HEK293 (cell line): Measurements from ENCODE around the gene FLYWCH1.

Source experiments
- CTCF ChIA-PET: fragments of 350-600 bp; formaldehyde crosslinking; extraction: SDS; loops from one replicate; lab custom pipeline; 2021; ENCODE audit warnings: antibody characterized with exemption; lab: Yijun Ruan, JAX
- POLR2A ChIA-PET: fragments of 300-600 bp; formaldehyde crosslinking; extraction: SDS; loops from one replicate; lab custom pipeline; 2020; ENCODE audit warnings: antibody characterized with exemption, inconsistent platforms; lab: Yijun Ruan, JAX
- H3K27ac ChIP-seq: fragments of 200-500 bp; sonication (Bioruptor generic); 2 replicates; pipeline ENCODE4 v1.5.1; 2014; ENCODE audit warnings: low read depth, low read length, control low read depth, inconsistent platforms; ENCODE audit errors: extremely low read depth
- H3K36me3 ChIP-seq, 2 experiments: fragments of 200-500 bp in 1 of 2; sonication (Bioruptor generic) in 1 of 2; 1 replicate in 1 of 2; 2 replicates in 1 of 2; pipeline ENCODE4 v1.5.1; 2014 to 2017; ENCODE audit warnings: inconsistent platforms in 2 of 2, low read length in 2 of 2; ENCODE audit not compliant: control insufficient read depth in 2 of 2, insufficient read depth in 1 of 2
- H3K4me1 ChIP-seq: fragments of 200-500 bp; sonication (Bioruptor generic); 2 replicates; pipeline ENCODE4 v1.5.1; 2014; ENCODE audit warnings: mild to moderate bottlenecking, low read length, inconsistent platforms; ENCODE audit not compliant: control insufficient read depth, insufficient read depth
- H3K4me3 ChIP-seq: 2 replicates; pipeline ENCODE4 v1.5.1; 2011; ENCODE audit warnings: low read depth, mild to moderate bottlenecking, control low read depth, low read length, moderate library complexity
- H3K9me3 ChIP-seq: fragments of 200-500 bp; sonication (Bioruptor generic); 2 replicates; pipeline ENCODE4 v1.5.1; 2014; ENCODE audit warnings: low read depth, low read length, inconsistent platforms; ENCODE audit not compliant: control insufficient read depth, insufficient read depth
- EGR2 ChIP-seq: fragments of 450-650 bp; formaldehyde crosslinking; IDR thresholded peaks from 2 replicates; pipeline ENCODE4 v1.5.1; 2016; ENCODE audit warnings: low read depth, missing biosample characterization, missing genetic modification characterization
- GLIS1 ChIP-seq: fragments of 450-650 bp; formaldehyde crosslinking; IDR thresholded peaks from 2 replicates; pipeline ENCODE4 v1.5.1; 2016; ENCODE audit warnings: missing biosample characterization, missing genetic modification characterization
- GLIS2 ChIP-seq: fragments of 450-650 bp; formaldehyde crosslinking; IDR thresholded peaks from 2 replicates; pipeline ENCODE4 v1.5.1; 2016; ENCODE audit warnings: missing biosample characterization, missing genetic modification characterization
- KLF1 ChIP-seq: fragments of 450-650 bp; formaldehyde crosslinking; IDR thresholded peaks from 2 replicates; pipeline ENCODE4 v1.5.1; 2016; ENCODE audit warnings: missing biosample characterization, missing genetic modification characterization
- KLF10 ChIP-seq: fragments of 450-650 bp; IDR thresholded peaks from 2 replicates; pipeline ENCODE4 v1.5.1; 2018; ENCODE audit warnings: missing biosample characterization, mild to moderate bottlenecking, missing genetic modification characterization
- KLF16 ChIP-seq: fragments of 450-650 bp; formaldehyde crosslinking; IDR thresholded peaks from 2 replicates; pipeline ENCODE4 v1.5.1; 2017; ENCODE audit warnings: missing biosample characterization, missing genetic modification characterization
- SP2 ChIP-seq: fragments of 450-650 bp; formaldehyde crosslinking; IDR thresholded peaks from 2 replicates; pipeline ENCODE4 v1.5.1; 2016; ENCODE audit warnings: missing biosample characterization, missing genetic modification characterization
- SP3 ChIP-seq: fragments of 450-650 bp; formaldehyde crosslinking; IDR thresholded peaks from 2 replicates; pipeline ENCODE4 v1.5.1; 2016; ENCODE audit warnings: missing biosample characterization, missing genetic modification characterization
- SP7 ChIP-seq: fragments of 450-650 bp; formaldehyde crosslinking; IDR thresholded peaks from 2 replicates; pipeline ENCODE4 v1.5.1; 2016; ENCODE audit warnings: missing biosample characterization, missing genetic modification characterization
- ZBTB48 ChIP-seq: fragments of 450-650 bp; formaldehyde crosslinking; IDR thresholded peaks from 2 replicates; pipeline ENCODE4 v1.5.1; 2016; ENCODE audit warnings: missing biosample characterization, missing genetic modification characterization
- ZBTB8A ChIP-seq: fragments of 450-650 bp; formaldehyde crosslinking; IDR thresholded peaks from 2 replicates; pipeline ENCODE4 v1.5.1; 2016; ENCODE audit warnings: missing biosample characterization, missing genetic modification characterization
- ZFHX2 ChIP-seq: fragments of 450-650 bp; formaldehyde crosslinking; conservative IDR thresholded peaks from 2 replicates; pipeline ENCODE4 v1.5.1; 2016; ENCODE audit warnings: missing biosample characterization, missing genetic modification characterization
- ZIC2 ChIP-seq: fragments of 450-650 bp; formaldehyde crosslinking; IDR thresholded peaks from 2 replicates; pipeline ENCODE4 v1.5.1; 2016; ENCODE audit warnings: missing biosample characterization, missing genetic modification characterization
- ZNF24 ChIP-seq: fragments of 450-650 bp; formaldehyde crosslinking; IDR thresholded peaks from 2 replicates; pipeline ENCODE4 v1.5.1; 2016; ENCODE audit warnings: missing biosample characterization, missing genetic modification characterization
- ZNF335 ChIP-seq: fragments of 450-650 bp; formaldehyde crosslinking; conservative IDR thresholded peaks from 2 replicates; pipeline ENCODE4 v1.5.1; 2016; ENCODE audit warnings: missing biosample characterization, missing genetic modification characterization
- ZNF521 ChIP-seq: fragments of 450-650 bp; formaldehyde crosslinking; IDR thresholded peaks from 2 replicates; pipeline ENCODE4 v1.5.1; 2017; ENCODE audit warnings: missing biosample characterization, mild to moderate bottlenecking, missing genetic modification characterization
- ZNF560 ChIP-seq: fragments of 450-650 bp; formaldehyde crosslinking; IDR thresholded peaks from 2 replicates; pipeline ENCODE4 v1.5.1; 2017; ENCODE audit warnings: missing biosample characterization, missing genetic modification characterization, borderline replicate concordance
- ZNF776 ChIP-seq: fragments of 450-650 bp; formaldehyde crosslinking; IDR thresholded peaks from 2 replicates; pipeline ENCODE4 v1.5.0; 2017; ENCODE audit warnings: missing biosample characterization, missing genetic modification characterization, borderline replicate concordance
- ZNF791 ChIP-seq: fragments of 450-650 bp; formaldehyde crosslinking; IDR thresholded peaks from 2 replicates; pipeline ENCODE4 v1.5.1; 2016; ENCODE audit warnings: missing biosample characterization, missing genetic modification characterization
- TF ChIP-seq, protein P1 (sequence below): fragments of 450-650 bp; formaldehyde crosslinking; IDR thresholded peaks from 2 replicates; pipeline ENCODE4 v1.5.1; 2016; ENCODE audit warnings: missing biosample characterization, missing genetic modification characterization
- TF ChIP-seq, protein P2 (sequence below): fragments of 450-650 bp; formaldehyde crosslinking; IDR thresholded peaks from 2 replicates; pipeline ENCODE4 v1.5.1; 2016; ENCODE audit warnings: missing biosample characterization, missing genetic modification characterization
- TF ChIP-seq, protein P3 (sequence below): fragments of 450-650 bp; formaldehyde crosslinking; IDR thresholded peaks from 2 replicates; pipeline ENCODE4 v1.5.1; 2016; ENCODE audit warnings: missing biosample characterization, missing genetic modification characterization
- TF ChIP-seq, protein P4 (sequence below): fragments of 450-650 bp; formaldehyde crosslinking; IDR thresholded peaks from 2 replicates; pipeline ENCODE4 v1.5.1; 2017; ENCODE audit warnings: missing biosample characterization, missing genetic modification characterization
- TF ChIP-seq, protein P5 (sequence below): fragments of 450-650 bp; formaldehyde crosslinking; IDR thresholded peaks from 2 replicates; pipeline ENCODE4 v1.5.1; 2016; ENCODE audit warnings: missing biosample characterization, missing genetic modification characterization

FLYWCH1 gene

DNA sequence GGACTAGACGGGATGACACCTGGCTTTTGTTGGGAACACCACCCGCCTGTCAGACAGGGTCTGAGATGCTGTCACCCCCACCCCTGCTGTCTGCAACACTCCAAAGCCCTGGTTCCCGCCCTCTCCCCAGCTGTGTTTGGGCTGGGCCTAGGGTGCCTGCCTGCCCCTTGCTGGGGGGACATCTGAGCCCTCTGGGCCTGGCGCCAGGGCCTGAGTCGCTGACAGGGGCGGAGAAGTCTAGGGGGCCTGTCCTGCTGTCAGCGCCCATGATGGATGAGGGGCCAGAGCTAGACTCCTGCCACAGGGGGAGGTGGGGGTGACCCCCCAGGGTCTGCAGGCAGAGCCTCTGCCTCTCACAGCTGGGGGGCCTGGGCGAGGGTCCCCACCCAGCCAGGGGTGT lies 76.1 kb downstream of the FLYWCH1 start:
- H3K36me3 ChIP-seq = no peaks in the 10 kb centered on the region
- CTCF ChIA-PET = interaction anchor here (0.8 to 1.3 kb wide), 4 partner anchors 25 to 61 kb away, joined by 3 to 7 read pairs (median 3); no protein-coding TSS in a partner anchor
- POLR2A ChIA-PET = interaction anchor here (1.1 kb wide), 1 partner anchor 41 kb away, joined by 9 read pairs; no protein-coding TSS in a partner anchor
- H3K4me3 ChIP-seq = no peak overlapping the region
- TF ChIP-seq, protein P1, sequence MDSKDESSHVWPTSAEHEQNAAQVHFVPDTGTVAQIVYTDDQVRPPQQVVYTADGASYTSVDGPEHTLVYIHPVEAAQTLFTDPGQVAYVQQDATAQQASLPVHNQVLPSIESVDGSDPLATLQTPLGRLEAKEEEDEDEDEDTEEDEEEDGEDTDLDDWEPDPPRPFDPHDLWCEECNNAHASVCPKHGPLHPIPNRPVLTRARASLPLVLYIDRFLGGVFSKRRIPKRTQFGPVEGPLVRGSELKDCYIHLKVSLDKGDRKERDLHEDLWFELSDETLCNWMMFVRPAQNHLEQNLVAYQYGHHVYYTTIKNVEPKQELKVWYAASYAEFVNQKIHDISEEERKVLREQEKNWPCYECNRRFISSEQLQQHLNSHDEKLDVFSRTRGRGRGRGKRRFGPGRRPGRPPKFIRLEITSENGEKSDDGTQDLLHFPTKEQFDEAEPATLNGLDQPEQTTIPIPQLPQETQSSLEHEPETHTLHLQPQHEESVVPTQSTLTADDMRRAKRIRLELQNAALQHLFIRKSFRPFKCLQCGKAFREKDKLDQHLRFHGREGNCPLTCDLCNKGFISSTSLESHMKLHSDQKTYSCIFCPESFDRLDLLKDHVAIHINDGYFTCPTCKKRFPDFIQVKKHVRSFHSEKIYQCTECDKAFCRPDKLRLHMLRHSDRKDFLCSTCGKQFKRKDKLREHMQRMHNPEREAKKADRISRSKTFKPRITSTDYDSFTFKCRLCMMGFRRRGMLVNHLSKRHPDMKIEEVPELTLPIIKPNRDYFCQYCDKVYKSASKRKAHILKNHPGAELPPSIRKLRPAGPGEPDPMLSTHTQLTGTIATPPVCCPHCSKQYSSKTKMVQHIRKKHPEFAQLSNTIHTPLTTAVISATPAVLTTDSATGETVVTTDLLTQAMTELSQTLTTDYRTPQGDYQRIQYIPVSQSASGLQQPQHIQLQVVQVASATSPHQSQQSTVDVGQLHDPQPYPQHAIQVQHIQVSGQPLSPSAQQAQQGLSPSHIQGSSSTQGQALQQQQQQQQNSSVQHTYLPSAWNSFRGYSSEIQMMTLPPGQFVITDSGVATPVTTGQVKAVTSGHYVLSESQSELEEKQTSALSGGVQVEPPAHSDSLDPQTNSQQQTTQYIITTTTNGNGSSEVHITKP (tag by site-specific recombination) = peak; percentile 57
- TF ChIP-seq ZFHX2 (tag by site-specific recombination) (peak; percentile 42), KLF16 (tag by site-specific recombination) (0 out of 2 replicates have a peak, but pooled peaks have one; percentile 46), ZNF560 (tag by site-specific recombination) (no peak), SP2 (tag by site-specific recombination) (peak; percentile 46; the same call in 1 of the 2 replicates), SP7 (tag by site-specific recombination) (peak; percentile 85), SP3 (tag by site-specific recombination) (peak; percentile 35; the same call in 1 of the 2 replicates), GLIS2 (tag by site-specific recombination) (peak; percentile 66), GLIS1 (tag by site-specific recombination) (peak; percentile 100), ZNF24 (tag by site-specific recombination) (0 out of 2 replicates have a peak, but pooled peaks have one; percentile 16), ZBTB8A (tag by site-specific recombination) (peak; percentile 83), ZIC2 (tag by site-specific recombination) (peak; percentile 100), ZNF791 (tag by site-specific recombination) (no peak), ZBTB48 (tag by site-specific recombination) (peak; percentile 54; the same call in 1 of the 2 replicates), KLF10 (tag by site-specific recombination) (peak; percentile 70; the same call in 1 of the 2 replicates), EGR2 (tag by site-specific recombination) (0 out of 2 replicates have a peak, but pooled peaks have one; percentile 21), KLF1 (tag by site-specific recombination) (peak; percentile 99), ZNF776 (no peak), ZNF521 (tag by site-specific recombination) (no peak), ZNF335 (tag by site-specific recombination) (peak; percentile 41)
- TF ChIP-seq, protein P2, sequence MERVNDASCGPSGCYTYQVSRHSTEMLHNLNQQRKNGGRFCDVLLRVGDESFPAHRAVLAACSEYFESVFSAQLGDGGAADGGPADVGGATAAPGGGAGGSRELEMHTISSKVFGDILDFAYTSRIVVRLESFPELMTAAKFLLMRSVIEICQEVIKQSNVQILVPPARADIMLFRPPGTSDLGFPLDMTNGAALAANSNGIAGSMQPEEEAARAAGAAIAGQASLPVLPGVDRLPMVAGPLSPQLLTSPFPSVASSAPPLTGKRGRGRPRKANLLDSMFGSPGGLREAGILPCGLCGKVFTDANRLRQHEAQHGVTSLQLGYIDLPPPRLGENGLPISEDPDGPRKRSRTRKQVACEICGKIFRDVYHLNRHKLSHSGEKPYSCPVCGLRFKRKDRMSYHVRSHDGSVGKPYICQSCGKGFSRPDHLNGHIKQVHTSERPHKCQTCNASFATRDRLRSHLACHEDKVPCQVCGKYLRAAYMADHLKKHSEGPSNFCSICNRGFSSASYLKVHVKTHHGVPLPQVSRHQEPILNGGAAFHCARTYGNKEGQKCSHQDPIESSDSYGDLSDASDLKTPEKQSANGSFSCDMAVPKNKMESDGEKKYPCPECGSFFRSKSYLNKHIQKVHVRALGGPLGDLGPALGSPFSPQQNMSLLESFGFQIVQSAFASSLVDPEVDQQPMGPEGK (tag by site-specific recombination) = peak; percentile 85
- TF ChIP-seq, protein P3, sequence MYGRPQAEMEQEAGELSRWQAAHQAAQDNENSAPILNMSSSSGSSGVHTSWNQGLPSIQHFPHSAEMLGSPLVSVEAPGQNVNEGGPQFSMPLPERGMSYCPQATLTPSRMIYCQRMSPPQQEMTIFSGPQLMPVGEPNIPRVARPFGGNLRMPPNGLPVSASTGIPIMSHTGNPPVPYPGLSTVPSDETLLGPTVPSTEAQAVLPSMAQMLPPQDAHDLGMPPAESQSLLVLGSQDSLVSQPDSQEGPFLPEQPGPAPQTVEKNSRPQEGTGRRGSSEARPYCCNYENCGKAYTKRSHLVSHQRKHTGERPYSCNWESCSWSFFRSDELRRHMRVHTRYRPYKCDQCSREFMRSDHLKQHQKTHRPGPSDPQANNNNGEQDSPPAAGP (tag by site-specific recombination) = peak; percentile 76; the same call in 1 of the 2 replicates
- TF ChIP-seq, protein P4, sequence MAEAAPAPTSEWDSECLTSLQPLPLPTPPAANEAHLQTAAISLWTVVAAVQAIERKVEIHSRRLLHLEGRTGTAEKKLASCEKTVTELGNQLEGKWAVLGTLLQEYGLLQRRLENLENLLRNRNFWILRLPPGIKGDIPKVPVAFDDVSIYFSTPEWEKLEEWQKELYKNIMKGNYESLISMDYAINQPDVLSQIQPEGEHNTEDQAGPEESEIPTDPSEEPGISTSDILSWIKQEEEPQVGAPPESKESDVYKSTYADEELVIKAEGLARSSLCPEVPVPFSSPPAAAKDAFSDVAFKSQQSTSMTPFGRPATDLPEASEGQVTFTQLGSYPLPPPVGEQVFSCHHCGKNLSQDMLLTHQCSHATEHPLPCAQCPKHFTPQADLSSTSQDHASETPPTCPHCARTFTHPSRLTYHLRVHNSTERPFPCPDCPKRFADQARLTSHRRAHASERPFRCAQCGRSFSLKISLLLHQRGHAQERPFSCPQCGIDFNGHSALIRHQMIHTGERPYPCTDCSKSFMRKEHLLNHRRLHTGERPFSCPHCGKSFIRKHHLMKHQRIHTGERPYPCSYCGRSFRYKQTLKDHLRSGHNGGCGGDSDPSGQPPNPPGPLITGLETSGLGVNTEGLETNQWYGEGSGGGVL (tag by site-specific recombination) = peak; percentile 49
- TF ChIP-seq, protein P5, sequence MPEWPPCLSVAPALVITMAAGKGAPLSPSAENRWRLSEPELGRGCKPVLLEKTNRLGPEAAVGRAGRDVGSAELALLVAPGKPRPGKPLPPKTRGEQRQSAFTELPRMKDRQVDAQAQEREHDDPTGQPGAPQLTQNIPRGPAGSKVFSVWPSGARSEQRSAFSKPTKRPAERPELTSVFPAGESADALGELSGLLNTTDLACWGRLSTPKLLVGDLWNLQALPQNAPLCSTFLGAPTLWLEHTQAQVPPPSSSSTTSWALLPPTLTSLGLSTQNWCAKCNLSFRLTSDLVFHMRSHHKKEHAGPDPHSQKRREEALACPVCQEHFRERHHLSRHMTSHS (tag by site-specific recombination) = no peak
- H3K9me3 ChIP-seq = no peaks in the 10 kb centered on the region
- no peaks in the 10 kb centered on the region; the same call in 1 of the 2 replicates for H3K4me1 ChIP-seq
- no peak overlapping the region for H3K27ac ChIP-seq
